Fibroblast of lung (primary cell): ENCODE measurements around the gene IPO11. TPM values are rescaled to one million over a fixed set of nuclear protein-coding genes. Genes with fewer than 3 reads are reported as not detected.

ENCODE experiments used
- DNase-seq, 2 donors: peaks; one replicate each; pipeline versions ENCODE4 v3.0.0 to v3.0.0-alpha.2; 2010; ENCODE audit warnings: low read depth in 2 of 2
- H2AFZ ChIP-seq: 2 replicates; pipeline ENCODE4 v1.5.1; 2012; ENCODE audit warnings: low read length, control low read depth, inconsistent platforms
- H3K27ac ChIP-seq: 2 replicates; pipeline ENCODE4 v1.5.1; 2011; ENCODE audit warnings: low read length, control low read depth; ENCODE audit not compliant: insufficient read depth
- H3K27me3 ChIP-seq: 2 replicates; pipeline ENCODE4 v1.5.1; 2011; ENCODE audit warnings: mild to moderate bottlenecking, low read length; ENCODE audit not compliant: control insufficient read depth, insufficient read depth
- H3K36me3 ChIP-seq: 2 replicates; pipeline ENCODE4 v1.5.1; 2011; ENCODE audit warnings: low read length; ENCODE audit not compliant: control insufficient read depth, insufficient read depth
- H3K4me1 ChIP-seq: 2 replicates; pipeline ENCODE4 v1.5.1; 2011; ENCODE audit warnings: low read length; ENCODE audit not compliant: control insufficient read depth, insufficient read depth; ENCODE audit errors: extremely low read depth
- H3K4me2 ChIP-seq: 2 replicates; pipeline ENCODE4 v1.5.1; 2011; ENCODE audit warnings: low read length, control low read depth; ENCODE audit not compliant: insufficient read depth; ENCODE audit errors: extremely low read depth
- H3K4me3 ChIP-seq, 4 experiments: fragments of 200-600 bp in 1 of 4; sonication (generic) in 1 of 4; replicated peaks in 1 of 4; 2 replicates each; pipeline ENCODE4 v1.5.1; 2011 to 2016; ENCODE audit warnings: low read length in 4 of 4, low read depth in 3 of 4, mild to moderate bottlenecking in 3 of 4, control low read depth in 2 of 4, inconsistent platforms in 1 of 4, mixed read lengths in 1 of 4; ENCODE audit not compliant: insufficient read depth in 1 of 4; ENCODE audit errors: control extremely low read depth in 1 of 4
- H3K79me2 ChIP-seq: 2 replicates; pipeline ENCODE4 v1.5.1; 2012; ENCODE audit warnings: mild to moderate bottlenecking, low read length, inconsistent platforms; ENCODE audit not compliant: control insufficient read depth, insufficient read depth
- H3K9ac ChIP-seq: 2 replicates; pipeline ENCODE4 v1.5.1; 2011; ENCODE audit warnings: mild to moderate bottlenecking, low read length, control low read depth; ENCODE audit not compliant: insufficient read depth
- H3K9me3 ChIP-seq: 2 replicates; pipeline ENCODE4 v1.5.1; 2012; ENCODE audit warnings: low read depth, low read length; ENCODE audit not compliant: control insufficient read depth, insufficient read depth
- H4K20me1 ChIP-seq: 2 replicates; pipeline ENCODE4 v1.5.1; 2011; ENCODE audit warnings: low read length; ENCODE audit not compliant: control insufficient read depth, insufficient read depth; ENCODE audit errors: extremely low read depth
- EZH2 ChIP-seq: IDR thresholded peaks from 2 replicates; pipeline ENCODE4 v1.5.1; 2012; ENCODE audit warnings: low read length, control low read depth, mild to moderate bottlenecking; ENCODE audit errors: missing control alignments
- polyA plus RNA-seq, 2 donors: library from polyadenylated mRNA; depleted of rRNA in 1 of 2; stranded (reverse) in 1 of 2; unstranded in 1 of 2; fragments of >200 nt; gene quantifications; 2 replicates each; pipeline ENCODE4 v1.2.1, GENCODE V29; 2011 to 2012; ENCODE audit warnings: missing spikeins in 1 of 2
- total RNA-seq: library from RNA; depleted of rRNA; stranded (reverse); fragments of >200 nt; gene quantifications from 2 replicates; pipeline ENCODE4 v1.2.1, GENCODE V29; 2014
- TF ChIP-seq, protein P1 (sequence below), 2 donors: IDR thresholded peaks in 1 of 2; conservative IDR thresholded peaks in 1 of 2; 1 replicate in 1 of 2; 2 replicates in 1 of 2; pipeline ENCODE4 v1.5.1; 2011 to 2012; ENCODE audit warnings: low read length in 2 of 2, control low read depth in 1 of 2, inconsistent platforms in 1 of 2, low read depth in 1 of 2, mild to moderate bottlenecking in 1 of 2

IPO11 gene
- total and polyA plus RNA-seq, 2 donors (not counting 1 experiment from before 2014, with no cell fraction given), result 19.9 to 28.2 TPM

DNA sequence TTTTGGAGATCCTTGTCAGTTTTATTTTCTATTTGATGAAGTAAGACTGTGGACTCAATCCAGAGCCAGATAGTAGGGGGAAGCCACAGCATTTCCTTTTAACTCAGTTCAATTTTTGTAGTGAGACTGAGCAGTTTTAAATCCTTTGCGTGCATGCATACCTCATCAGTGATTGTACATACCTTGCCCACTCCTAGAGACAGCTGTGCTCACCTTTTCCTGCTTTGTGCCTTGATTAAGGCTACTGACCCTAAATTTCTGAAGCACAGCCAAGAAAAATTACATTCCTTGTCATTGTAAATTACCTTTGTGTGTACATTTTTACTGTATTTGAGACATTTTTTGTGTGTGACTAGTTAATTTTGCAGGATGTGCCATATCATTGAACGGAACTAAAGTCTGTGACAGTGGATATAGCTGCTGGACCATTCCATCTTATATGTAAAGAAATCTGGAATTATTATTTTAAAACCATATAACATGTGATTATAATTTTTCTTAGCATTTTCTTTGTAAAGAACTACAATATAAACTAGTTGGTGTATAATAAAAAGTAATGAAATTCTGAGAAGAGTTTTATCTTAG, 26.7 kb upstream of the IPO11 start:
- Histone ChIP-seq H3K4me2 (no peak overlapping the region), H3K27me3 (no peaks in the 10 kb centered on the region), H3K9me3 (no peaks in the 10 kb centered on the region), H3K27ac (no peak overlapping the region), H3K79me2 (no peaks in the 10 kb centered on the region), H4K20me1 (no peaks in the 10 kb centered on the region), H3K36me3 (peaks cover 5% of the 10 kb centered on the region), H3K4me3 (no peak overlapping the region), H3K9ac (no peak overlapping the region), H3K4me1 (no peaks in the 10 kb centered on the region), H2AFZ (no peak overlapping the region)
- TF ChIP-seq, protein P1, sequence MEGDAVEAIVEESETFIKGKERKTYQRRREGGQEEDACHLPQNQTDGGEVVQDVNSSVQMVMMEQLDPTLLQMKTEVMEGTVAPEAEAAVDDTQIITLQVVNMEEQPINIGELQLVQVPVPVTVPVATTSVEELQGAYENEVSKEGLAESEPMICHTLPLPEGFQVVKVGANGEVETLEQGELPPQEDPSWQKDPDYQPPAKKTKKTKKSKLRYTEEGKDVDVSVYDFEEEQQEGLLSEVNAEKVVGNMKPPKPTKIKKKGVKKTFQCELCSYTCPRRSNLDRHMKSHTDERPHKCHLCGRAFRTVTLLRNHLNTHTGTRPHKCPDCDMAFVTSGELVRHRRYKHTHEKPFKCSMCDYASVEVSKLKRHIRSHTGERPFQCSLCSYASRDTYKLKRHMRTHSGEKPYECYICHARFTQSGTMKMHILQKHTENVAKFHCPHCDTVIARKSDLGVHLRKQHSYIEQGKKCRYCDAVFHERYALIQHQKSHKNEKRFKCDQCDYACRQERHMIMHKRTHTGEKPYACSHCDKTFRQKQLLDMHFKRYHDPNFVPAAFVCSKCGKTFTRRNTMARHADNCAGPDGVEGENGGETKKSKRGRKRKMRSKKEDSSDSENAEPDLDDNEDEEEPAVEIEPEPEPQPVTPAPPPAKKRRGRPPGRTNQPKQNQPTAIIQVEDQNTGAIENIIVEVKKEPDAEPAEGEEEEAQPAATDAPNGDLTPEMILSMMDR (conservative IDR thresholded peaks at IDR 0.05 in 1 of 2, IDR thresholded peaks at IDR 0.05 in 1 of 2; ENCODE audit: low read depth in 1 of 2, low read length in 2 of 2), result no peak
- TF ChIP-seq EZH2, result no peak
- peak in 1 of 2 donors; percentile 43 for DNase-seq

DNA sequence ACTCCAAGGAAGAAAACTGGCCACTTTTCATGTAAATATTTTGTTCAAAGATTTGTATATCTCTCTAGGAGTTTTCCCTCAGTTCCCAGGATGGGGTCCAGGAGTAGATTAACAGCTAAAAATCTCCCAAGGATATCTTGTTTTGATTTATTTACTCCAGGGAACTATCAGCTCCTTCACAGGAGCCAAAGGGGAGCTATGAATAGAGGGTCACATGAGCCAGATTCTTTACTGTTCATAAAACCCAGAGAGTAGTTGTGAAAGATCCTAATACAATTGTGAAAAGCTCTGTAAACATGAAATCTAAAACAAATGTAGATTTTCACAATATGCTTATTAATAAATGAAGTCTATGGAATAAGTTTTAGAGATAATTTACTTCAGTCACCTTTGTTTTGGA, 25.7 kb upstream of the IPO11 start:
- H2AFZ ChIP-seq, result no peak overlapping the region
- H3K79me2 ChIP-seq, result no peaks in the 10 kb centered on the region
- no peaks in the 10 kb centered on the region for H3K27me3 ChIP-seq
- no peaks in the 10 kb centered on the region for H3K4me1 ChIP-seq
- H3K27ac ChIP-seq, result no peak overlapping the region
- TF ChIP-seq, protein P1 (conservative IDR thresholded peaks at IDR 0.05 in 1 of 2, IDR thresholded peaks at IDR 0.05 in 1 of 2; ENCODE audit: low read depth in 1 of 2, low read length in 2 of 2), result no peak
- no peak for TF ChIP-seq EZH2
- H3K36me3 ChIP-seq, result peaks cover 2% of the 10 kb centered on the region
- H3K4me3 ChIP-seq, result no peak overlapping the region
- no peak overlapping the region for H3K4me2 ChIP-seq
- DNase-seq, result peak in 1 of 2 donors; percentile 30
- no peak overlapping the region for H3K9ac ChIP-seq
- H4K20me1 ChIP-seq, result no peaks in the 10 kb centered on the region
- H3K9me3 ChIP-seq, result no peaks in the 10 kb centered on the region

DNA sequence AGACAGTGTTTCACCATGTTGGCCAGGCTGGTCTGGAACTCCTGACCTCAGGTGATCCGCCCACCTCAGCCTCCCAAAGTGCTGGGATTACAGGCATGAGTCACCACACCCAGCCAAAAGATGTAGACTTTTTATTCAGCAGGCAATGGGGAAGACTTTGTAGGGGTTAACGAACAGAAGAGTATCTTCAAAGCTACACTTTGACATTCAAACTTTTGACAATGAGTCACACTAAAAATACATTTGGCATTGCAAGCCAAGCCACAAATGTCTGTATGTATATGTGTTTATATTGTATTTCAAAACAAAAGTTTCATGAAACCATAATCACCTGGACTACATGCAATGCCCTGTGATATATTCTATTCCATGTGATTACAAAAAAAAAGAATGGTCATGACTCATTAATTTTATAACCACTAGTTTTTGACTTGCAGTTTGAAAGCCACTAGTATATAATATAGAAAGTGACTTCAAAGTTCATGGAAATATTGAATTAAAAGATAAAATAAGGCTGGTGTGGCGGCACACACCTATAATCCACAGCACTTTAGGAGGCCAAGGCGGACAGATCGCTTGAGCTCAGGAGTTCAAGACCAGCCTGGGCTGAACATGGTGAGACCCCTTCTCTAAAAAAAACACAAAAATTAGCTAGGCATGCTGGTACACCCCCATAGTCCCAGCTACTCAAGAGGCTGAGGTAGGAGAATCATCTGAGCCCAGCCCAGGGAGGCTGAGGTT, 17.2 kb upstream of the IPO11 start:
- Histone ChIP-seq H3K27ac (no peak overlapping the region), H3K4me2 (no peak overlapping the region), H3K9ac (no peak overlapping the region), H2AFZ (no peak overlapping the region), H3K4me3 (no peak overlapping the region), H3K79me2 (no peaks in the 10 kb centered on the region), H4K20me1 (no peaks in the 10 kb centered on the region), H3K36me3 (peaks cover 7% of the 10 kb centered on the region), H3K9me3 (no peaks in the 10 kb centered on the region), H3K4me1 (no peaks in the 10 kb centered on the region), H3K27me3 (no peaks in the 10 kb centered on the region)
- TF ChIP-seq, protein P1 (conservative IDR thresholded peaks at IDR 0.05 in 1 of 2, IDR thresholded peaks at IDR 0.05 in 1 of 2; ENCODE audit: low read depth in 1 of 2, low read length in 2 of 2), result no peak
- no peak for TF ChIP-seq EZH2
- peak; percentile 49 to 56 for DNase-seq
